H1 (cell line): ENCODE measurements around the gene ZSCAN10. TPM values are rescaled to one million over a fixed set of nuclear protein-coding genes. Genes with fewer than 3 reads are reported as not detected.

Experiments
- CTCF ChIA-PET: fragments of 300-600 bp; sonication (Branson Sonifier 250); formaldehyde crosslinking; loops from one replicate; lab custom pipeline; 2021; ENCODE audit not compliant: partially characterized antibody; lab: Charles Lee
- POLR2A ChIA-PET: fragments of 300-600 bp; sonication (Branson Sonifier 250); formaldehyde crosslinking; loops from one replicate; lab custom pipeline; 2021; ENCODE audit warnings: inconsistent platforms; ENCODE audit not compliant: partially characterized antibody; lab: Charles Lee
- DNase-seq, 2 experiments: peaks; one replicate each; pipeline versions ENCODE4 v3.0.0 to v3.0.0-alpha.2; 2010 to 2022; ENCODE audit warnings: low spot score in 2 of 2, low read depth in 1 of 2, mixed read lengths in 1 of 2
- FAIRE-seq: peaks from 2 replicates; lab custom pipeline; 2011; peaks lifted over from hg19 to GRCh38; lab: Jason Lieb, UNC
- H2AFZ ChIP-seq: 2 replicates; pipeline ENCODE4 v1.8.1; 2012; ENCODE audit warnings: low read length, inconsistent platforms
- H2AK5ac ChIP-seq: 2 replicates; pipeline ENCODE4 v1.6.1; 2013; ENCODE audit warnings: low read depth, low read length
- H2BK120ac ChIP-seq: replicated peaks from 2 replicates; pipeline ENCODE3; 2013; ENCODE audit warnings: low read depth, low read length, inconsistent platforms
- H2BK12ac ChIP-seq: 2 replicates; pipeline ENCODE4 v1.6.1; 2013; ENCODE audit warnings: low read depth, low read length
- H2BK15ac ChIP-seq: 2 replicates; pipeline ENCODE4 v1.6.1; 2013; ENCODE audit warnings: low read length
- H2BK20ac ChIP-seq: 2 replicates; pipeline ENCODE4 v1.6.1; 2013; ENCODE audit warnings: low read length
- H2BK5ac ChIP-seq: 2 replicates; pipeline ENCODE4 v1.6.1; 2013; ENCODE audit warnings: low read depth, low read length
- H3K14ac ChIP-seq: 2 replicates; pipeline ENCODE4 v1.6.1; 2013; ENCODE audit warnings: inconsistent platforms; ENCODE audit not compliant: insufficient read length
- H3K18ac ChIP-seq: 2 replicates; pipeline ENCODE4 v1.6.1; 2013; ENCODE audit warnings: low read length; ENCODE audit errors: extremely low read depth
- H3K23ac ChIP-seq: 2 replicates; pipeline ENCODE4 v1.6.1; 2013; ENCODE audit warnings: inconsistent platforms; ENCODE audit not compliant: insufficient read length
- H3K23me2 ChIP-seq: 2 replicates; pipeline ENCODE4 v1.6.1; 2013; ENCODE audit warnings: low read depth, low read length
- H3K27ac ChIP-seq: 2 replicates; pipeline ENCODE4 v1.6.1; 2011; ENCODE audit warnings: low read depth, low read length, inconsistent platforms
- H3K27me3 ChIP-seq, 4 experiments: replicated peaks in 1 of 4; 1 replicate in 1 of 4; 2 replicates in 3 of 4; pipeline versions ENCODE4 v1.6.1 to v1.8.1; 2011 to 2013; ENCODE audit warnings: low read length in 3 of 4, mild to moderate bottlenecking in 3 of 4, inconsistent platforms in 2 of 4, mixed read lengths in 2 of 4, moderate library complexity in 1 of 4; ENCODE audit not compliant: control insufficient read depth in 3 of 4, insufficient read depth in 3 of 4; ENCODE audit errors: extremely low read depth in 1 of 4
- H3K36me3 ChIP-seq, 4 experiments: 2 replicates each; pipeline versions ENCODE4 v1.6.1 to v1.8.1; 2011 to 2013; ENCODE audit warnings: mild to moderate bottlenecking in 4 of 4, low read length in 3 of 4, moderate library complexity in 2 of 4, control low read depth in 1 of 4, inconsistent platforms in 1 of 4; ENCODE audit not compliant: insufficient read depth in 4 of 4, control insufficient read depth in 2 of 4
- H3K4ac ChIP-seq: replicated peaks from 2 replicates; pipeline ENCODE3; 2013; ENCODE audit warnings: low read length, low read depth, mixed read lengths, inconsistent platforms; ENCODE audit not compliant: insufficient read length
- H3K4me1 ChIP-seq, 4 experiments: replicated peaks in 1 of 4; 1 replicate in 1 of 4; 2 replicates in 3 of 4; pipeline versions ENCODE4 v1.6.1 to v1.8.1; 2011 to 2013; ENCODE audit warnings: low read length in 3 of 4, inconsistent platforms in 2 of 4, mixed read lengths in 1 of 4; ENCODE audit not compliant: insufficient read depth in 4 of 4, control insufficient read depth in 3 of 4
- H3K4me2 ChIP-seq, 2 experiments: 2 replicates each; pipeline versions ENCODE4 v1.6.1 to v1.8.1; 2011 to 2013; ENCODE audit warnings: low read depth in 2 of 2, low read length in 2 of 2, control low read depth in 1 of 2, inconsistent platforms in 1 of 2, mild to moderate bottlenecking in 1 of 2; ENCODE audit not compliant: insufficient read depth in 1 of 2
- H3K4me3 ChIP-seq, 4 experiments: fragments of 200-600, 300-600 bp in 1 of 4; sonication (generic), shearing (Covaris generic), sonication (Bioruptor Twin) in 1 of 4; 2 replicates each; pipeline versions ENCODE4 v1.5.1 to v1.8.1; 2011 to 2016; ENCODE audit warnings: low read length in 4 of 4, low read depth in 3 of 4, control low read depth in 2 of 4, inconsistent platforms in 2 of 4, mild to moderate bottlenecking in 2 of 4, mixed read lengths in 1 of 4, moderate library complexity in 1 of 4; ENCODE audit not compliant: insufficient read depth in 2 of 4; ENCODE audit errors: extremely low read depth in 1 of 4
- H3K56ac ChIP-seq: replicated peaks from 2 replicates; pipeline ENCODE3; 2013; ENCODE audit warnings: low read depth, mild to moderate bottlenecking, mixed read lengths, low read length, inconsistent platforms; ENCODE audit not compliant: insufficient read length
- H3K79me1 ChIP-seq: 2 replicates; pipeline ENCODE4 v1.6.1; 2013; ENCODE audit warnings: low read depth, low read length, control low read depth
- H3K79me2 ChIP-seq, 2 experiments: 2 replicates each; pipeline versions ENCODE4 v1.6.1 to v1.8.1; 2012 to 2013; ENCODE audit warnings: low read length in 2 of 2, mild to moderate bottlenecking in 2 of 2, inconsistent platforms in 1 of 2; ENCODE audit not compliant: insufficient read depth in 2 of 2, control insufficient read depth in 1 of 2
- H3K9ac ChIP-seq, 4 experiments: replicated peaks in 1 of 4; 1 replicate in 1 of 4; 2 replicates in 3 of 4; pipeline versions ENCODE4 v1.6.1 to v1.8.1; 2011 to 2013; ENCODE audit warnings: low read depth in 3 of 4, low read length in 3 of 4, control low read depth in 2 of 4, mild to moderate bottlenecking in 2 of 4, moderate library complexity in 2 of 4, inconsistent platforms in 1 of 4; ENCODE audit errors: extremely low read depth in 1 of 4
- H3K9me3 ChIP-seq, 2 experiments: 2 replicates each; pipeline versions ENCODE4 v1.6.1 to v1.8.1; 2012 to 2013; ENCODE audit warnings: mild to moderate bottlenecking in 2 of 2, moderate library complexity in 2 of 2, control low read depth in 1 of 2, inconsistent platforms in 1 of 2, low read depth in 1 of 2, low read length in 1 of 2, mixed read lengths in 1 of 2; ENCODE audit not compliant: insufficient read depth in 2 of 2
- H4K20me1 ChIP-seq, 2 experiments: replicated peaks in 1 of 2; 2 replicates each; pipeline versions ENCODE3 to v1.8.1; 2011 to 2013; ENCODE audit warnings: inconsistent platforms in 2 of 2, low read length in 2 of 2, mild to moderate bottlenecking in 1 of 2; ENCODE audit not compliant: insufficient read depth in 2 of 2, control insufficient read depth in 1 of 2
- H4K5ac ChIP-seq: 2 replicates; pipeline ENCODE4 v1.6.1; 2013; ENCODE audit warnings: low read length, low read depth, mixed read lengths, inconsistent platforms; ENCODE audit not compliant: insufficient read length
- H4K8ac ChIP-seq: 2 replicates; pipeline ENCODE4 v1.8.0; 2013; ENCODE audit warnings: mild to moderate bottlenecking, moderate library complexity, low read length, inconsistent platforms; ENCODE audit not compliant: insufficient read depth; ENCODE audit errors: extremely low read depth
- H4K91ac ChIP-seq: replicated peaks from 2 replicates; pipeline ENCODE3; 2013; ENCODE audit warnings: low read length, mixed read lengths, inconsistent platforms; ENCODE audit not compliant: insufficient read length
- BACH1 ChIP-seq: IDR thresholded peaks from 2 replicates; pipeline ENCODE4 v1.6.1; 2012; ENCODE audit warnings: low read length, improper control_type of control experiment
- CBX8 ChIP-seq: fragments of 300-800, 300-1000 bp; sonication (generic); IDR thresholded peaks from 2 replicates; pipeline ENCODE4 v1.7.1; 2016; ENCODE audit warnings: low read depth, low read length, borderline replicate concordance
- CEBPB ChIP-seq: IDR thresholded peaks from 2 replicates; pipeline ENCODE4 v1.6.1; 2012; ENCODE audit warnings: low read depth, low read length
- CHD2 ChIP-seq: IDR thresholded peaks from 2 replicates; pipeline ENCODE4 v1.6.1; 2012; ENCODE audit warnings: low read length, improper control_type of control experiment
- HDAC2 ChIP-seq, 2 experiments: fragments of 300-600 bp in 1 of 2; sonication (generic) in 1 of 2; IDR thresholded peaks; 2 replicates each; pipeline ENCODE4 v1.6.1; 2011 to 2012; ENCODE audit warnings: low read depth in 2 of 2, low read length in 2 of 2, mild to moderate bottlenecking in 2 of 2, moderate library complexity in 2 of 2, borderline replicate concordance in 1 of 2, inconsistent platforms in 1 of 2
- JUND ChIP-seq: IDR thresholded peaks from 2 replicates; pipeline ENCODE4 v1.6.1; 2011; ENCODE audit warnings: mild to moderate bottlenecking, improper control_type of control experiment, low read length
- POLR2AphosphoS5 ChIP-seq: IDR thresholded peaks from 2 replicates; pipeline ENCODE4 v1.6.1; 2011; ENCODE audit warnings: low read depth, low read length
- SIX5 ChIP-seq: IDR thresholded peaks from 2 replicates; pipeline ENCODE4 v1.6.1; 2011; ENCODE audit warnings: mild to moderate bottlenecking, low read depth, low read length
- SRF ChIP-seq: IDR thresholded peaks from 2 replicates; pipeline ENCODE4 v1.6.1; 2011; ENCODE audit warnings: mild to moderate bottlenecking, low read depth, low read length, moderate library complexity
- SUZ12 ChIP-seq: fragments of 200-600 bp; sonication (generic); IDR thresholded peaks from 2 replicates; pipeline ENCODE4 v1.6.1; 2012; ENCODE audit warnings: mild to moderate bottlenecking, inconsistent platforms, low read length, moderate library complexity, mixed read lengths
- YY1 ChIP-seq: IDR thresholded peaks from 2 replicates; pipeline ENCODE4 v1.6.1; 2011; ENCODE audit warnings: low read depth, mild to moderate bottlenecking, low read length
- WGBS, 2 experiments: shearing (Covaris generic) in 1 of 2; methylation state at CpG; one replicate each; pipeline versions ENCODE4 v1.1.6 to v1.1.7; 2013 to 2015; ENCODE audit warnings: low lambda C conversion rate in 2 of 2, mixed read lengths in 2 of 2, inconsistent platforms in 1 of 2, low coverage in 1 of 2, missing lambda C conversion rate in 1 of 2; ENCODE audit not compliant: insufficient replicate concordance in 2 of 2, insufficient coverage in 1 of 2, insufficient read length in 1 of 2; ENCODE audit errors: extremely low coverage in 1 of 2, missing lambda C conversion rate in 1 of 2; 5-methylcytosine and 5-hydroxymethylcytosine counted together
- polyA plus RNA-seq, 7 experiments: library from polyadenylated mRNA; depleted of rRNA in 3 of 7; stranded (reverse) in 5 of 7; unstranded in 2 of 7; fragments of >200 nt in 5 of 7; fragments of 200-250 nt in 2 of 7; gene quantifications; 1 replicate in 5 of 7; 2 replicates in 1 of 7; 4 replicates in 1 of 7; pipeline versions ENCODE4 v1.2.1 to v1.2.3, GENCODE V29; 2011 to 2013; ENCODE audit warnings: missing spikeins in 2 of 7, mixed read lengths in 2 of 7
- total RNA-seq: library from RNA; stranded (reverse); fragmentation: NEBNext Ultra II Directional; extraction: Animal tissue kit (Norgen Biotek cat#: 25700); gene quantifications from 2 replicates; pipeline ENCODE4 v1.2.1, GENCODE V29; 2021

The ZSCAN10 gene
- total and polyA plus RNA-seq, 2 of the 8 experiments (the other 6 are each of a cell fraction or from before 2014, with no cell fraction given), result 209 to 314 TPM

DNA sequence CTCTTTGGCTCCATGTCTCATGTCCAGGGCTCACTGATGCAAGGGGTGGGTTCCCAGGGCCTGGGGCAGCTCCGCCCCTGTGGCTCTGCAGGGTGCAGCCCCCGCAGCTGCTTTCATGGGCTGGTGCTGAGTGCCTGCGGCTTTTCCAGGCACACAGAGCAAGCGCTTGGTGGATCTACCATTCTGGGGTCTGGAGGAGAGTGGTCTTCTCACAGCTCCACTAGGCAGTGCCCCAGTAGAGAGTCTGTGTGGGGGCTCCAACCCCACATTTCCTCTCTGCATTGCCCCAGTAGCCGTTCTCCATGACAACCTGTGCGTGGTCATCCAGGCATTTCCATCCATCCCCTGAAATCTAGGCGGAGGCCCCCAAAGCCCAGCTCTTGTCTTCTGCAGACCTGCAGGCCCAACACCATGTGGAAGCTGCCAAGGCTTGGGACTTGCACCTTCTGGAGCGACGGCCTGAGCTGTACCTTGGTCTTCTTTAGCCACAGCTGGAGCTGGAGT is 28.4 kb downstream of the ZSCAN10 start:
- WGBS, 2 experiments, result 86% methylated on average over 9 of the region's 9 CpGs; no CpG with 5 or more reads in 1 of the 2 experiments

More for the DNA sequence above, 28.4 kb downstream of the ZSCAN10 start:
- H4K91ac ChIP-seq, result no peak overlapping the region
- CTCF ChIA-PET, result interaction anchor here (0.7 to 2.7 kb wide), 16 partner anchors 9 to 93 kb away, joined by 3 to 13 read pairs (median 4); no protein-coding TSS in a partner anchor
- DNase-seq (no peak), FAIRE-seq (no peak)
- H3K79me1 ChIP-seq, result no peaks in the 10 kb centered on the region
- no peaks in the 10 kb centered on the region for H3K79me2 ChIP-seq
- H2BK12ac ChIP-seq, result no peak overlapping the region
- no peak overlapping the region for H2AFZ ChIP-seq
- H4K8ac ChIP-seq, result no peak overlapping the region; the same call in 1 of the 2 replicates
- H4K5ac ChIP-seq, result no peak overlapping the region
- POLR2A ChIA-PET, result interaction anchor here (0.7 to 3.8 kb wide), 12 partner anchors 15 to 62 kb away, joined by 3 to 31 read pairs (median 4); partner anchors contain the start of genes HCFC1R1, THOC6 and ZSCAN10
- H3K18ac ChIP-seq, result no peak overlapping the region
- H3K56ac ChIP-seq, result no peak overlapping the region
- peaks cover 0 to 4% of the 10 kb centered on the region in 2 experiments for H4K20me1 ChIP-seq
- H3K9me3 ChIP-seq, result no peaks in the 10 kb centered on the region
- H3K4me3 ChIP-seq, result no peak overlapping the region
- H3K23ac ChIP-seq, result no peak overlapping the region
- H3K4me1 ChIP-seq, result peaks cover 0 to 2% (median 0%) of the 10 kb centered on the region in 4 experiments; a peak in 1 of 7 replicates
- H3K9ac ChIP-seq, result no peak overlapping the region
- H3K14ac ChIP-seq, result no peak overlapping the region
- H3K4me2 ChIP-seq, result no peak overlapping the region
- H2BK5ac ChIP-seq, result no peak overlapping the region
- H2BK20ac ChIP-seq, result no peak overlapping the region
- H3K27me3 ChIP-seq, result no peaks in the 10 kb centered on the region; a peak in 1 of 7 replicates
- H3K27ac ChIP-seq, result no peak overlapping the region
- no peaks in the 10 kb centered on the region for H3K23me2 ChIP-seq
- TF ChIP-seq SRF, result no peak
- no peak for TF ChIP-seq CEBPB
- TF ChIP-seq SUZ12, result no peak
- TF ChIP-seq POLR2AphosphoS5, result no peak
- no peak for TF ChIP-seq SIX5
- no peak for TF ChIP-seq BACH1
- no peak for TF ChIP-seq YY1
- no peak for TF ChIP-seq CHD2
- no peak for TF ChIP-seq JUND
- TF ChIP-seq CBX8, result no peak
- TF ChIP-seq HDAC2 (IDR thresholded peaks at IDR 0.05; ENCODE audit: borderline replicate concordance in 1 of 2, low read depth in 2 of 2, low read length in 2 of 2), result no peak
- no peak overlapping the region for H3K4ac ChIP-seq
- H2BK120ac ChIP-seq, result no peak overlapping the region
- H2BK15ac ChIP-seq, result no peak overlapping the region
- no peaks in the 10 kb centered on the region for H3K36me3 ChIP-seq
- no peak overlapping the region for H2AK5ac ChIP-seq
